GM23338 (cell line): ENCODE results near the gene SLC35G1. TPM values are rescaled to one million over a fixed set of nuclear protein-coding genes. Genes with fewer than 3 reads are reported as not detected.
A peak's percentile ranks its signal among the peaks of the same experiment; 100 is the strongest.

Source experiments
- ATAC-seq: fragments of 200-7000 bp; cut with Tn5 transposase; 3 replicates; pipeline ENCODE4 v1.9.1; 2020
- DNase-seq: peaks from one replicate; pipeline ENCODE4 v3.0.0-alpha.2; 2015; ENCODE audit warnings: low spot score
- H2AFZ ChIP-seq: fragments of 200-600 bp; sonication (generic); 2 replicates; pipeline ENCODE4 v1.8.0; 2016; ENCODE audit warnings: antibody characterized with exemption, mild to moderate bottlenecking, moderate library complexity
- H3F3A ChIP-seq: fragments of 200-600 bp; sonication (generic); replicated peaks from 2 replicates; pipeline ENCODE4 v1.8.0; 2017; ENCODE audit warnings: antibody characterized with exemption, mixed run types, low read depth
- H3K27ac ChIP-seq: fragments of 200-600 bp; sonication (generic); 2 replicates; pipeline ENCODE4 v1.6.1; 2016; ENCODE audit warnings: low read depth
- H3K27me3 ChIP-seq: fragments of 200-600 bp; sonication (generic); 2 replicates; pipeline ENCODE4 v1.8.0; 2016; ENCODE audit warnings: mild to moderate bottlenecking, mixed run types, moderate library complexity; ENCODE audit not compliant: insufficient read depth
- H3K36me3 ChIP-seq: fragments of 200-600 bp; sonication (generic); 2 replicates; pipeline ENCODE4 v1.8.0; 2016; ENCODE audit warnings: mild to moderate bottlenecking; ENCODE audit not compliant: insufficient read depth
- H3K4me1 ChIP-seq: fragments of 200-600 bp; sonication (generic); 2 replicates; pipeline ENCODE4 v1.8.0; 2016; ENCODE audit warnings: mild to moderate bottlenecking, moderate library complexity; ENCODE audit not compliant: insufficient read depth
- H3K4me2 ChIP-seq: fragments of 200-600 bp; sonication (generic); 2 replicates; pipeline ENCODE4 v1.7.1; 2017; ENCODE audit warnings: mixed run types
- H3K4me3 ChIP-seq: fragments of 200-600 bp; sonication (generic); 2 replicates; pipeline ENCODE4 v1.6.1; 2016; ENCODE audit warnings: mixed run types
- H3K79me2 ChIP-seq: fragments of 200-600 bp; sonication (generic); replicated peaks from 2 replicates; pipeline ENCODE4 v1.8.0; 2017; ENCODE audit warnings: mild to moderate bottlenecking; ENCODE audit not compliant: insufficient read depth
- H3K9me2 ChIP-seq: fragments of 200-600 bp; sonication (generic); 2 replicates; pipeline ENCODE4 v1.8.0; 2017; ENCODE audit not compliant: insufficient read depth
- H4K20me1 ChIP-seq: fragments of 200-600 bp; sonication (generic); replicated peaks from 2 replicates; pipeline ENCODE4 v1.8.0; 2017; ENCODE audit warnings: mild to moderate bottlenecking; ENCODE audit not compliant: insufficient read depth
- H3K27ac Mint-ChIP-seq: 2 replicates; pipeline ENCODE4 v1.8.0; 2020; ENCODE audit warnings: inconsistent platforms, mild to moderate bottlenecking, moderate library complexity, mixed read lengths
- H3K27me3 Mint-ChIP-seq: 3 replicates; pipeline ENCODE4 v1.8.0; 2022; ENCODE audit warnings: low read depth, mild to moderate bottlenecking, moderate library complexity, mixed read lengths, inconsistent platforms; ENCODE audit not compliant: insufficient read depth, poor library complexity
- H3K36me3 Mint-ChIP-seq: 3 replicates; pipeline ENCODE4 v1.8.0; 2021; ENCODE audit warnings: low read depth, mild to moderate bottlenecking, inconsistent platforms, moderate library complexity, mixed read lengths
- H3K4me1 Mint-ChIP-seq: 3 replicates; pipeline ENCODE4 v1.8.0; 2020; ENCODE audit warnings: mild to moderate bottlenecking, inconsistent platforms, mixed read lengths
- H3K4me3 Mint-ChIP-seq: 3 replicates; pipeline ENCODE4 v1.8.0; 2021; ENCODE audit warnings: moderate library complexity, mild to moderate bottlenecking, inconsistent platforms, mixed read lengths
- H3K9me3 Mint-ChIP-seq: 3 replicates; pipeline ENCODE4 v1.8.0; 2020; ENCODE audit warnings: moderate library complexity, mild to moderate bottlenecking, inconsistent platforms, mixed read lengths
- CREB1 ChIP-seq: fragments of 250-450 bp; sonication (Bioruptor Pico); IDR thresholded peaks from 2 replicates; pipeline ENCODE4 v1.5.0; 2020; ENCODE audit warnings: low read depth, mild to moderate bottlenecking, moderate library complexity
- ETS1 ChIP-seq: IDR thresholded peaks from 2 replicates; pipeline ENCODE4 v1.6.1; 2016; ENCODE audit warnings: antibody characterized with exemption
- EZH2 ChIP-seq: fragments of 200-600 bp; sonication (generic); IDR thresholded peaks from one replicate; pipeline ENCODE4 v1.8.0; 2017; ENCODE audit warnings: antibody characterized with exemption, mild to moderate bottlenecking, low read depth; ENCODE audit not compliant: unreplicated experiment
- JUNB ChIP-seq: IDR thresholded peaks from one replicate; pipeline ENCODE4 v1.6.1; 2016; ENCODE audit warnings: antibody characterized with exemption; ENCODE audit not compliant: unreplicated experiment
- NANOG ChIP-seq: IDR thresholded peaks from 2 replicates; pipeline ENCODE4 v1.6.1; 2016; ENCODE audit warnings: antibody characterized with exemption, borderline replicate concordance
- POLR2AphosphoS5 ChIP-seq: IDR thresholded peaks from 2 replicates; pipeline ENCODE4 v1.6.1; 2016; ENCODE audit warnings: antibody characterized with exemption, low read depth
- REST ChIP-seq: IDR thresholded peaks from one replicate; pipeline ENCODE4 v1.6.1; 2018; ENCODE audit warnings: antibody characterized with exemption; ENCODE audit not compliant: unreplicated experiment
- STAT1 ChIP-seq: IDR thresholded peaks from one replicate; pipeline ENCODE4 v1.6.1; 2016; ENCODE audit warnings: antibody characterized with exemption; ENCODE audit not compliant: unreplicated experiment
- ZNF114 ChIP-seq: fragments of 250-450 bp; sonication (Bioruptor Pico); IDR thresholded peaks from 2 replicates; pipeline ENCODE4 v1.5.0; 2020; ENCODE audit warnings: mild to moderate bottlenecking, moderate library complexity
- ZNF331 ChIP-seq: fragments of 250-450 bp; sonication (Bioruptor Pico); IDR thresholded peaks from 2 replicates; pipeline ENCODE4 v1.5.0; 2020; ENCODE audit warnings: low read depth, mild to moderate bottlenecking, moderate library complexity
- polyA plus RNA-seq: library from polyadenylated mRNA; unstranded; fragments of >200 nt; fragmentation: Nextera tagmentation; extraction: Ambion mirVana; gene quantifications from 2 replicates; pipeline ENCODE4 v1.2.1, GENCODE V29; 2016
- total RNA-seq: library from RNA; depleted of rRNA; stranded (reverse); fragments of >200 nt; shearing (Covaris generic); gene quantifications from 2 replicates; pipeline ENCODE4 v1.2.3, GENCODE V29; 2014

Gene SLC35G1
- total and polyA plus RNA-seq, 2 experiments from 2014 or later, result 3.9 to 4.1 TPM

- peak overlapping the region; percentile 45 for H3K4me3 Mint-ChIP-seq
- H3K4me2 ChIP-seq, result peak overlapping the region; percentile 48
- no peaks in the 10 kb centered on the region for H3K9me2 ChIP-seq
- H3K27me3 Mint-ChIP-seq, result peaks cover 80% of the 10 kb centered on the region
- no peak overlapping the region for H2AFZ ChIP-seq
- no peak overlapping the region; the same call in 1 of the 2 replicates for H3K27ac Mint-ChIP-seq
- 0 out of 2 replicates have a peak, but pooled peaks cover 6% of the 10 kb centered on the region for H3F3A ChIP-seq
- no peaks in the 10 kb centered on the region for H3K79me2 ChIP-seq
- H3K4me1 ChIP-seq, result peaks cover 25% of the 10 kb centered on the region
- H3K4me3 ChIP-seq, result peak overlapping the region; percentile 1
- peaks cover 29% of the 10 kb centered on the region for H3K36me3 Mint-ChIP-seq
- ATAC-seq, result peak; percentile 78
- H3K27ac ChIP-seq, result no peak overlapping the region
- peaks cover 32% of the 10 kb centered on the region for H3K4me1 Mint-ChIP-seq
- TF ChIP-seq STAT1 (no peak), ZNF331 (CRISPR knock-in tag) (no peak), CREB1 (CRISPR knock-in tag) (peak; percentile 15; the same call in 1 of the 2 replicates), EZH2 (no peak), NANOG (peak; percentile 96), REST (no peak), JUNB (no peak), ETS1 (peak; percentile 58)
- DNase-seq, result peak; percentile 74
- H3K9me3 Mint-ChIP-seq, result peaks cover 69% of the 10 kb centered on the region
- H3K36me3 ChIP-seq, result 0 out of 2 replicates have a peak, but pooled peaks cover 3% of the 10 kb centered on the region
- 0 out of 2 replicates have a peak, but pooled peaks cover 4% of the 10 kb centered on the region for H4K20me1 ChIP-seq
- peaks cover 97% of the 10 kb centered on the region for H3K27me3 ChIP-seq
These were observed 44.2 kb upstream of the SLC35G1 start for GRCh38 chr10:93849593-93849992.

GRCh38 chr10:93850031-93851015 is 43.5 kb upstream of the SLC35G1 start:
- H3K36me3 Mint-ChIP-seq, result peaks cover 26% of the 10 kb centered on the region
- no peaks in the 10 kb centered on the region for H3K9me2 ChIP-seq
- H3K27me3 ChIP-seq, result peaks cover 97% of the 10 kb centered on the region
- H3K4me1 ChIP-seq, result peaks cover 25% of the 10 kb centered on the region
- H3K4me1 Mint-ChIP-seq, result peaks cover 32% of the 10 kb centered on the region
- no peak overlapping the region for H2AFZ ChIP-seq
- H3K27me3 Mint-ChIP-seq, result peaks cover 76% of the 10 kb centered on the region
- H3K27ac Mint-ChIP-seq, result no peak overlapping the region
- H4K20me1 ChIP-seq, result 0 out of 2 replicates have a peak, but pooled peaks cover 4% of the 10 kb centered on the region
- DNase-seq (peak; percentile 39), ATAC-seq (peak; percentile 22)
- H3K36me3 ChIP-seq, result 0 out of 2 replicates have a peak, but pooled peaks cover 3% of the 10 kb centered on the region
- no peaks in the 10 kb centered on the region for H3K79me2 ChIP-seq
- H3F3A ChIP-seq, result 0 out of 2 replicates have a peak, but pooled peaks cover 6% of the 10 kb centered on the region
- peak overlapping the region; percentile 48 for H3K4me2 ChIP-seq
- TF ChIP-seq POLR2AphosphoS5 (no peak), REST (no peak), ETS1 (no peak; the same call in 1 of the 2 replicates), CREB1 (CRISPR knock-in tag) (peak; percentile 80), ZNF114 (CRISPR knock-in tag) (no peak)
- H3K4me3 ChIP-seq, result no peak overlapping the region; the same call in 1 of the 2 replicates
- H3K9me3 Mint-ChIP-seq, result peaks cover 65% of the 10 kb centered on the region
- H3K4me3 Mint-ChIP-seq, result no peak overlapping the region
- H3K27ac ChIP-seq, result no peak overlapping the region
